ENCODE results near the gene SRPK3. TPM values are rescaled to one million over a fixed set of nuclear protein-coding genes. Genes with fewer than 3 reads are reported as not detected.

The SRPK3 gene
- total RNA-seq, 1 experiment from 2014 or later = 0.14 TPM

GRCh38 chrX:153783378-153784013 lies 2.7 kb downstream of the SRPK3 start:
- Mint-ChIP-seq H3K27me3 (ENCODE audit: unreplicated experiment) (peaks cover 15% of the 10 kb centered on the region), H3K9me3 (ENCODE audit: low read depth, unreplicated experiment) (no peaks in the 10 kb centered on the region), H3K27ac (ENCODE audit: unreplicated experiment) (no peak overlapping the region), H3K36me3 (ENCODE audit: insufficient read depth, unreplicated experiment) (peaks cover 24% of the 10 kb centered on the region), H3K4me3 (ENCODE audit: low read depth, unreplicated experiment) (no peak overlapping the region), H3K4me1 (ENCODE audit: low read depth, unreplicated experiment) (peaks cover 9% of the 10 kb centered on the region)
- intact Hi-C loops (cut with micrococcal nuclease; ENCODE audit: unreplicated experiment) = no loop called here
- DNase-seq = no peak
- TF ChIP-seq, protein P1, sequence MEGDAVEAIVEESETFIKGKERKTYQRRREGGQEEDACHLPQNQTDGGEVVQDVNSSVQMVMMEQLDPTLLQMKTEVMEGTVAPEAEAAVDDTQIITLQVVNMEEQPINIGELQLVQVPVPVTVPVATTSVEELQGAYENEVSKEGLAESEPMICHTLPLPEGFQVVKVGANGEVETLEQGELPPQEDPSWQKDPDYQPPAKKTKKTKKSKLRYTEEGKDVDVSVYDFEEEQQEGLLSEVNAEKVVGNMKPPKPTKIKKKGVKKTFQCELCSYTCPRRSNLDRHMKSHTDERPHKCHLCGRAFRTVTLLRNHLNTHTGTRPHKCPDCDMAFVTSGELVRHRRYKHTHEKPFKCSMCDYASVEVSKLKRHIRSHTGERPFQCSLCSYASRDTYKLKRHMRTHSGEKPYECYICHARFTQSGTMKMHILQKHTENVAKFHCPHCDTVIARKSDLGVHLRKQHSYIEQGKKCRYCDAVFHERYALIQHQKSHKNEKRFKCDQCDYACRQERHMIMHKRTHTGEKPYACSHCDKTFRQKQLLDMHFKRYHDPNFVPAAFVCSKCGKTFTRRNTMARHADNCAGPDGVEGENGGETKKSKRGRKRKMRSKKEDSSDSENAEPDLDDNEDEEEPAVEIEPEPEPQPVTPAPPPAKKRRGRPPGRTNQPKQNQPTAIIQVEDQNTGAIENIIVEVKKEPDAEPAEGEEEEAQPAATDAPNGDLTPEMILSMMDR (IDR thresholded peaks at IDR 0.05; ENCODE audit: unreplicated experiment) = no peak
- CTCF ChIA-PET = no interaction called here
- no TSS peak for BruUV-seq (replicated peaks)

- Mint-ChIP-seq H3K9me3 (ENCODE audit: low read depth, unreplicated experiment) (no peaks in the 10 kb centered on the region), H3K36me3 (ENCODE audit: insufficient read depth, unreplicated experiment) (peaks cover 21% of the 10 kb centered on the region), H3K4me3 (ENCODE audit: low read depth, unreplicated experiment) (no peak overlapping the region), H3K27me3 (ENCODE audit: unreplicated experiment) (peaks cover 13% of the 10 kb centered on the region), H3K4me1 (ENCODE audit: low read depth, unreplicated experiment) (peaks cover 9% of the 10 kb centered on the region), H3K27ac (ENCODE audit: unreplicated experiment) (no peak overlapping the region)
- no peak for DNase-seq
- CTCF ChIA-PET = no interaction called here
- intact Hi-C loops (cut with micrococcal nuclease; ENCODE audit: unreplicated experiment) = no loop called here
- BruUV-seq (replicated peaks) = no TSS peak
- TF ChIP-seq, protein P1 (IDR thresholded peaks at IDR 0.05; ENCODE audit: unreplicated experiment) = no peak
Measured at GRCh38 chrX:153784325-153784967, 3.6 kb downstream of the SRPK3 start.

GRCh38 chrX:153786669-153787068 lies 5.8 kb downstream of the SRPK3 start:
- TF ChIP-seq, protein P1 (IDR thresholded peaks at IDR 0.05; ENCODE audit: unreplicated experiment) = no peak
- CTCF ChIA-PET = no interaction called here
- BruUV-seq (replicated peaks) = no TSS peak
- Mint-ChIP-seq H3K36me3 (ENCODE audit: insufficient read depth, unreplicated experiment) (peaks cover 13% of the 10 kb centered on the region), H3K4me1 (ENCODE audit: low read depth, unreplicated experiment) (no peaks in the 10 kb centered on the region), H3K9me3 (ENCODE audit: low read depth, unreplicated experiment) (no peaks in the 10 kb centered on the region), H3K27me3 (ENCODE audit: unreplicated experiment) (no peaks in the 10 kb centered on the region), H3K27ac (ENCODE audit: unreplicated experiment) (no peak overlapping the region), H3K4me3 (ENCODE audit: low read depth, unreplicated experiment) (no peak overlapping the region)
- DNase-seq = no peak
- intact Hi-C loops (cut with micrococcal nuclease; ENCODE audit: unreplicated experiment) = no loop called here

- H3K4me1 Mint-ChIP-seq (ENCODE audit: low read depth, unreplicated experiment) = peaks cover 8% of the 10 kb centered on the region
- no TSS peak for BruUV-seq (replicated peaks)
- no peak overlapping the region for H3K4me3 Mint-ChIP-seq (ENCODE audit: low read depth, unreplicated experiment)
- no peak overlapping the region for H3K27ac Mint-ChIP-seq (ENCODE audit: unreplicated experiment)
- no peaks in the 10 kb centered on the region for H3K27me3 Mint-ChIP-seq (ENCODE audit: unreplicated experiment)
- TF ChIP-seq, protein P1 (IDR thresholded peaks at IDR 0.05; ENCODE audit: unreplicated experiment) = no peak
- peaks cover 27% of the 10 kb centered on the region for H3K36me3 Mint-ChIP-seq (ENCODE audit: insufficient read depth, unreplicated experiment)
- no peaks in the 10 kb centered on the region for H3K9me3 Mint-ChIP-seq (ENCODE audit: low read depth, unreplicated experiment)
- intact Hi-C loops (cut with micrococcal nuclease; ENCODE audit: unreplicated experiment) = no loop called here
- no peak for DNase-seq
- CTCF ChIA-PET = no interaction called here
Measured at GRCh38 chrX:153789654-153790053, 8.8 kb downstream of the SRPK3 start.
